BE2C (cell line): ENCODE measurements around the gene OLA1.

Source experiments
- DNase-seq: peaks from one replicate; pipeline ENCODE4 v3.0.0-alpha.2; 2020
- H3K27me3 ChIP-seq: fragments of 250-450 bp; sonication (Bioruptor Pico); 2 replicates; pipeline ENCODE4 v1.5.1; 2020; ENCODE audit warnings: mild to moderate bottlenecking
- H3K36me3 ChIP-seq: fragments of 250-450 bp; sonication (Bioruptor Pico); 2 replicates; pipeline ENCODE4 v1.5.1; 2020; ENCODE audit warnings: mild to moderate bottlenecking
- H3K4me1 ChIP-seq: fragments of 250-450 bp; sonication (Bioruptor Pico); 2 replicates; pipeline ENCODE4 v1.5.1; 2020
- H3K4me3 ChIP-seq: 2 replicates; pipeline ENCODE4 v1.5.1; 2011; ENCODE audit warnings: low read depth, low read length
- H3K9me3 ChIP-seq: fragments of 250-450 bp; sonication (Bioruptor Pico); 2 replicates; pipeline ENCODE4 v1.5.1; 2020
- CTCF ChIP-seq: IDR thresholded peaks from 2 replicates; pipeline ENCODE4 v1.5.1; 2012; ENCODE audit warnings: mild to moderate bottlenecking, low read depth, low read length

The OLA1 gene

GRCh38 chr2:174071321-174071720 is 177.0 kb downstream of the OLA1 start:
- no peak for TF ChIP-seq CTCF
- Histone ChIP-seq H3K4me3 (no peak overlapping the region), H3K4me1 (no peaks in the 10 kb centered on the region), H3K36me3 (no peaks in the 10 kb centered on the region), H3K9me3 (no peaks in the 10 kb centered on the region), H3K27me3 (no peaks in the 10 kb centered on the region)
- no peak for DNase-seq

DNA sequence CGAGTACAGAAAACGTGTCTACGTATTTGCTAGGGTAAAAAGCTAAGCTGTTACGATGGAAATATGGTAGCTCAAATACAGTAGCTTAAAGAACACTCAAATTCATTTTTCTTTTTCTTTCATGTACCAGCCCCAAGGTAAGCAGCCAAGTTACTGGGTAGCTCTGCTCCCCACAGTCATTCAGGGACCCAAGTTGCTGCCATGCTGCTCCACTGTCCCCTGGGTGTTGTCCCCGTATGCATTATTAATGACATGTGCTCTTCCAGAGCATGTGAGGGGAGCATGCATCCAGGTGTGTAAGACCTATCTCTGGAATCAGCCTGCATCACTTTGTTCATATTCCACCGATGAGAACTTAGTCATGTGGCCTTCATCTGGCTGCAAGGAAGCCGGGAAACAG is 178.1 kb downstream of the OLA1 start:
- H3K36me3 ChIP-seq = no peaks in the 10 kb centered on the region
- H3K9me3 ChIP-seq = no peaks in the 10 kb centered on the region

DNA sequence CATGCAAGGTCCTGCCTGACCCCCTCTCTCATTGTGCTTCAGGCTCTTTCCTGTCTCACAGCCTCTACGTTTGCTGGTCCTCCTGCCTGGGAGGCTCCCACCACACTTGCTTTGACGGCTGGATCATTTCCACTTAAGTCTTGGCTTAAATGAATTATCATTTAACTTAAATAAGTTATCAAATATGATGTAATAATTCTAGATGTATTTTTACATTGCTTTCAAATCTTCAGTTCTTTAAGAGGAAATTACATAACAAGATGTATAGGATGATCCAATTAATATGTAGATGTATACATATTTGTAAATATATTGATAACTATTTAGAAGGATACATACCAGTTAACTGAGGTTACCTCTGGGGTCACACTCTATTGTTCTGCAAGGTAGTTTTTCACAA is 180.5 kb downstream of the OLA1 start:
- no peaks in the 10 kb centered on the region for H3K4me1 ChIP-seq
- no peaks in the 10 kb centered on the region for H3K27me3 ChIP-seq
- H3K9me3 ChIP-seq = no peaks in the 10 kb centered on the region
- no peaks in the 10 kb centered on the region for H3K36me3 ChIP-seq
- DNase-seq = no peak
- no peak for TF ChIP-seq CTCF
- no peak overlapping the region for H3K4me3 ChIP-seq

More for the DNA sequence above, 178.1 kb downstream of the OLA1 start:
- Histone ChIP-seq H3K4me3 (no peak overlapping the region), H3K27me3 (no peaks in the 10 kb centered on the region), H3K4me1 (no peaks in the 10 kb centered on the region)
- TF ChIP-seq CTCF = no peak
- DNase-seq = no peak

GRCh38 chr2:174066871-174067270 is 181.5 kb downstream of the OLA1 start:
- no peak overlapping the region for H3K4me3 ChIP-seq
- no peaks in the 10 kb centered on the region for H3K4me1 ChIP-seq
- no peaks in the 10 kb centered on the region for H3K27me3 ChIP-seq
- no peaks in the 10 kb centered on the region for H3K36me3 ChIP-seq
- H3K9me3 ChIP-seq = no peaks in the 10 kb centered on the region
- TF ChIP-seq CTCF = no peak
- no peak for DNase-seq

- Histone ChIP-seq H3K4me1 (no peaks in the 10 kb centered on the region; the same call in 1 of the 2 replicates), H3K4me3 (no peak overlapping the region), H3K27me3 (no peaks in the 10 kb centered on the region), H3K9me3 (no peaks in the 10 kb centered on the region), H3K36me3 (no peaks in the 10 kb centered on the region)
- no peak for TF ChIP-seq CTCF
- no peak for DNase-seq
Measured at GRCh38 chr2:174063492-174064092, 184.7 kb downstream of the OLA1 start.

DNA sequence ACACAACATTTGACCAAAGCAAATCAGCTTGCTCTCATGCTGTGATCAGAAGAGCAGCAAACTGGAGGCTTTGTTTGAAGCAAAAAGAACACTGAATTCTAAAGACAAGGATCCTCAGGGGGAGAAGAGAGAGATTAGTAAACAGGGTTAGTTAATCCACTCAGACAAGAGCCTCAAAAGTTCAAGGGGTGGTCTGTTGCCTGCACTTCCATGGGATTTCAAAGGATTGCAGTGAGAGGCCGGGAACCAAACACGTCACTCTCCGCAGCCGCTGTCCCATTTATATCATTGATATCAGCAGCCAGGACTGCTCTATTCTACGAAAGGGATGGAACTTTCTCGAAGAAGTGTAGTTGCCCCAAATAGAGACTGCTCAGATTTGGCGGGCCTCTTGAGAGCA is 185.4 kb downstream of the OLA1 start:
- DNase-seq = no peak
- no peaks in the 10 kb centered on the region for H3K36me3 ChIP-seq
- no peak overlapping the region for H3K4me3 ChIP-seq
- TF ChIP-seq CTCF = no peak
- H3K9me3 ChIP-seq = no peaks in the 10 kb centered on the region
- H3K4me1 ChIP-seq = no peaks in the 10 kb centered on the region; the same call in 1 of the 2 replicates
- H3K27me3 ChIP-seq = no peaks in the 10 kb centered on the region
